Measurements from ENCODE around the gene SPOUT1.

GRCh38 chr9:128841694-128842492, 12.3 kb upstream of the SPOUT1 start:
- no peak for TF ChIP-seq CTCF (IDR thresholded peaks at IDR 0.05; ENCODE audit: insufficient read depth, low read length, poor library complexity, severe bottlenecking)
- no peak for TF ChIP-seq EZH2phosphoT487 (conservative IDR thresholded peaks at IDR 0.05; ENCODE audit: low read length)

Measured in SU-DHL-6 (cell line).